ENCODE results near the gene ARHGAP24.

DNA sequence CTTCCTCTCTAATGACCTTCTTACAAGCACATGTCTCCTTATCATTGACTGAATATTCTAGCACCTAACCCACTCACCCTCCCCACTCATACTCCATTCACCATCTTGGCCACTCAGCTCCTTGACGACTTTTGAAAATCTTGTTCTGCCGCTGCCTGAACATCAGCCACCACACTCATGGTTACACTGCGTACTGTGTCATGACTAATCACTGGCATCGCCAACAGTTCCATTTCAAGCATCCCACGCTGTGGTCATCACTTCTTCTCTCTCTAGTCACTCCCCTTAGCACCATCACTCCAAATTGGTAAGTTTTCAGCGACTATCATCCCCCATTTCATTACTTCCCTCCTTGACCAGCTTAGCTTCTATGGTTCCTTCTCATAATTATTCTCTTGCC lies 532.1 kb downstream of the ARHGAP24 start:
- TF ChIP-seq CTCF (IDR thresholded peaks at IDR 0.05; ENCODE audit: extremely low read depth in 1 of 2, insufficient read depth in 1 of 2, low read depth in 1 of 2, low read length in 2 of 2) (no peak), POLR2AphosphoS5 (IDR thresholded peaks at IDR 0.05; ENCODE audit: insufficient read depth, low read depth, low read length) (no peak), EZH2 (IDR thresholded peaks at IDR 0.05; ENCODE audit: borderline replicate concordance, low read depth, low read length, severe bottlenecking) (no peak)

All from endothelial cell of umbilical vein (primary cell).